Rectal smooth muscle tissue (tissue), 1 donor: ENCODE results near the gene NREP.
A peak's percentile ranks its signal among the peaks of the same experiment; 100 is the strongest.

Experiments used
- H3K27ac ChIP-seq: one replicate; pipeline ENCODE4 v1.7.0; 2013; ENCODE audit warnings: low read depth, low read length, inconsistent platforms
- H3K27me3 ChIP-seq: one replicate; pipeline ENCODE4 v1.7.0; 2013; ENCODE audit warnings: low read length; ENCODE audit not compliant: control insufficient read depth, insufficient read depth
- H3K36me3 ChIP-seq: one replicate; pipeline ENCODE4 v1.7.0; 2013; ENCODE audit warnings: low read length; ENCODE audit not compliant: control insufficient read depth, insufficient read depth
- H3K4me1 ChIP-seq: one replicate; pipeline ENCODE4 v1.7.0; 2013; ENCODE audit warnings: low read length; ENCODE audit not compliant: control insufficient read depth, insufficient read depth
- H3K4me3 ChIP-seq: one replicate; pipeline ENCODE4 v1.7.0; 2013; ENCODE audit warnings: low read length
- H3K9ac ChIP-seq: one replicate; pipeline ENCODE4 v1.7.0; 2013; ENCODE audit warnings: low read length

NREP gene, protein sequence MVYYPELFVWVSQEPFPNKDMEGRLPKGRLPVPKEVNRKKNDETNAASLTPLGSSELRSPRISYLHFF

DNA sequence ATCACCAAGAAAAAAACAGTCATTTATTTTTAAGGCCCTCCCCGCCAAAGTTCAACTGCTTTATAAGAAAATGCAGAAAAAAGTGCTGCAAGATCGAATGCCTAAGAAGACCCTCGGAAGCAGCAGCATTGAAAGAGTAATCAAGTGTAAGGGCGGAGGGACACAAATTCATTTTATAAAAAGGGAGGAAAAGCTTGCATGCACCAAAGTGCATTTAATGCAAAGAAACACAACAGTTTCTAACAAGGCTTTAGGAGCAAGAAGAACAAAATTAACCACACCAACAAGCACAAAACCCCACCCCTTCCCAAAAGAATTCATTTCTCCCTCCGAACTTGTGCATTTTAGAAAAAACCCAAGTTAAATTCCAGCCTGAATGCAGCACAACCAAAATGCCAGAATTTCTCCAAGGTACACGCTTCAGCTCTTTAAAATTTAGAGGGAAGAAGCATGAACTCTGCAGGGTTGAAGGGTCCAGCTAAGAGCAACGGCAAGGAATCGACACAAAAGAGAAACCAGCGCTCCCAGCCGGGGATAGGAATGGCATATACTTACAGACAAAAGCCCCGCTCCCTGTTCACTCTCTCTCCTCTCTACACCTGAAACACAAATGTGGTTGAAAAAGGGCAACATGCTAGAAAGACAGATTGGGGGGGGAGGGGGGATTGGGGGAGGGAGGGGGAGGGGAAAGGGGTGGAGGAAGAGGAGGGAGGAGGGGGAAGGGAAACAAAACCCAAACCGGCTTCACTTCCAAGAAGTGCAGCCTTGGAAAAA lies at the start of gene NREP:
NREP (minus strand) TSS at position 614 of the 774 bp plus-strand sequence. CDS start 1,422 bp downstream, outside the sequence.
- H3K36me3 ChIP-seq = no peaks in the 10 kb centered on the region
- peaks cover 10% of the 10 kb centered on the region for H3K4me1 ChIP-seq
- peak within 1 kb of the TSS; percentile 70 for H3K4me3 ChIP-seq
- H3K27me3 ChIP-seq = no peaks in the 10 kb centered on the region
- peak within 1 kb of the TSS; percentile 86 for H3K27ac ChIP-seq
- H3K9ac ChIP-seq = peak within 1 kb of the TSS; percentile 57

DNA sequence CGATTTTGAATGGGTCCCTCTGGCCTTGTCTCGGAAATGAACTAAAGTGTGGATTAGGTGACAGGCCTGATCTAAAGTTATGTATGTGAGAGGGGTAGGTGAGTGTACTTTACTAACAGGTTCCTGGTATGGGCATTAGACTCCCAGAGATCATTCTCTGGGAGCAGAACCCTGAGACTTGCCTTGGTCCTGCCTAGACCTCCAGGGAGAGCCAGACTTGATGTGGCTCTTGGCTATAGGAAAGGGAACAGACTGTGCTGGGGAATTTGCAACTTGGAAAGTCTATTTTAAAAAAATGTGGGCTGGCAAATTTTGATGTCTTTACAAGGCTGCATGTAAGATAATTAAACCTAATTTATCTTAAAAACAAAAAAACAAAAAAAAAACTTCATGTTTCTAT lies 49.8 kb upstream of the NREP start:
- Histone ChIP-seq H3K27ac (no peak overlapping the region), H3K27me3 (no peaks in the 10 kb centered on the region), H3K9ac (no peak overlapping the region), H3K4me1 (no peaks in the 10 kb centered on the region), H3K36me3 (no peaks in the 10 kb centered on the region), H3K4me3 (no peak overlapping the region)

- H3K27me3 ChIP-seq = no peaks in the 10 kb centered on the region
- no peaks in the 10 kb centered on the region for H3K4me1 ChIP-seq
- no peaks in the 10 kb centered on the region for H3K36me3 ChIP-seq
- H3K27ac ChIP-seq = no peak overlapping the region
- no peak overlapping the region for H3K9ac ChIP-seq
- H3K4me3 ChIP-seq = no peak overlapping the region
Measured at GRCh38 chr5:111806156-111806555, 49.2 kb upstream of the NREP start.

DNA sequence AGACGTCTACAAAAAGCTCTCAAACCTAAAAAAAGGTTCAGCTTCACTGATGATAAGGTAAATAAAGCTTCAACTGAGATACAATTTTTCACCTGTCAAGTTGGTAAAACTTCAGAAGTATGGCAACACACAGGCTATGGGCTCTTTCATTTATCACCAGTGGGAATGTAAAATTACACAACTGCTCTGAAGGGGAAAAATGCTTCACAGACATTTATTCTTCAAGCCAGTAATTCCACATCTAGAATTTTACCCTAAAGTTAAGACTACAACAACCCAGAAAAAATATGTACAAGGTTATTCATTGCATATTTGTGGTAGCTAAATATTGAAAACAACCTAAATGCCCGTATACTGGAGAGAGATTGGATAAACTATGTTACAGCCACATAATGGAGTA lies 48.1 kb upstream of the NREP start:
- Histone ChIP-seq H3K36me3 (no peaks in the 10 kb centered on the region), H3K4me3 (no peak overlapping the region), H3K4me1 (no peaks in the 10 kb centered on the region)

DNA sequence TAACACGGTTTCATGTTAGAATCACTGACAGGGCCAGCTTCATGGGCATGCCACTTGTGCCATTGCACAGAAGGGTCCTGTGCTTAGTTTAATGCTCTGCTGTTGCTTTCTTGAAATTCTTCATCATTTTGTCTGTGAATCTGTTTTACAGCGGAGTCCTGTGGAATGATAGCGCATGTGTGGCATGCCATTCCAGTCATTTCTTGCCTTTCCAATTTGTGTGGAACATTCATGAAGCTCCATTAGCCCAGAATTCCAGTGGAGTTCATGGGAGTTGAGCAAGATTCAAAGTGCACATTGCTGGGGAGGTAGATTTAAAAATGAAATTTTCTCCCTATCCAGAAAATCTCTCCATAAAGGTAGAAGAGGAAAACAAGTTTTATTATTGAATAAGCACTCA lies 43.4 kb upstream of the NREP start:
- H3K9ac ChIP-seq = no peak overlapping the region
- no peaks in the 10 kb centered on the region for H3K36me3 ChIP-seq
- H3K27ac ChIP-seq = no peak overlapping the region
- H3K4me3 ChIP-seq = no peak overlapping the region
- H3K27me3 ChIP-seq = no peaks in the 10 kb centered on the region
- H3K4me1 ChIP-seq = no peaks in the 10 kb centered on the region

More for the DNA sequence above, 48.1 kb upstream of the NREP start:
- no peaks in the 10 kb centered on the region for H3K27me3 ChIP-seq
- no peak overlapping the region for H3K27ac ChIP-seq
- no peak overlapping the region for H3K9ac ChIP-seq

GRCh38 chr5:111795142-111795541 lies 38.1 kb upstream of the NREP start:
- Histone ChIP-seq H3K27me3 (no peaks in the 10 kb centered on the region), H3K9ac (no peak overlapping the region), H3K4me3 (no peak overlapping the region)

GRCh38 chr5:111792471-111793058 lies 35.6 kb upstream of the NREP start:
- no peaks in the 10 kb centered on the region for H3K27me3 ChIP-seq
- H3K9ac ChIP-seq = no peak overlapping the region
- H3K36me3 ChIP-seq = no peaks in the 10 kb centered on the region
- no peak overlapping the region for H3K4me3 ChIP-seq
- H3K4me1 ChIP-seq = no peaks in the 10 kb centered on the region
- H3K27ac ChIP-seq = no peak overlapping the region

More at GRCh38 chr5:111795142-111795541, 38.1 kb upstream of the NREP start:
- no peaks in the 10 kb centered on the region for H3K36me3 ChIP-seq
- no peak overlapping the region for H3K27ac ChIP-seq
- H3K4me1 ChIP-seq = no peaks in the 10 kb centered on the region

- H3K36me3 ChIP-seq = no peaks in the 10 kb centered on the region
- no peaks in the 10 kb centered on the region for H3K27me3 ChIP-seq
- H3K27ac ChIP-seq = no peak overlapping the region
- no peaks in the 10 kb centered on the region for H3K4me1 ChIP-seq
- H3K9ac ChIP-seq = no peak overlapping the region
- no peak overlapping the region for H3K4me3 ChIP-seq
Measured at GRCh38 chr5:111790295-111790694, 33.3 kb upstream of the NREP start.

GRCh38 chr5:111787006-111787405 lies 30.0 kb upstream of the NREP start:
- no peaks in the 10 kb centered on the region for H3K4me1 ChIP-seq
- no peak overlapping the region for H3K9ac ChIP-seq

DNA sequence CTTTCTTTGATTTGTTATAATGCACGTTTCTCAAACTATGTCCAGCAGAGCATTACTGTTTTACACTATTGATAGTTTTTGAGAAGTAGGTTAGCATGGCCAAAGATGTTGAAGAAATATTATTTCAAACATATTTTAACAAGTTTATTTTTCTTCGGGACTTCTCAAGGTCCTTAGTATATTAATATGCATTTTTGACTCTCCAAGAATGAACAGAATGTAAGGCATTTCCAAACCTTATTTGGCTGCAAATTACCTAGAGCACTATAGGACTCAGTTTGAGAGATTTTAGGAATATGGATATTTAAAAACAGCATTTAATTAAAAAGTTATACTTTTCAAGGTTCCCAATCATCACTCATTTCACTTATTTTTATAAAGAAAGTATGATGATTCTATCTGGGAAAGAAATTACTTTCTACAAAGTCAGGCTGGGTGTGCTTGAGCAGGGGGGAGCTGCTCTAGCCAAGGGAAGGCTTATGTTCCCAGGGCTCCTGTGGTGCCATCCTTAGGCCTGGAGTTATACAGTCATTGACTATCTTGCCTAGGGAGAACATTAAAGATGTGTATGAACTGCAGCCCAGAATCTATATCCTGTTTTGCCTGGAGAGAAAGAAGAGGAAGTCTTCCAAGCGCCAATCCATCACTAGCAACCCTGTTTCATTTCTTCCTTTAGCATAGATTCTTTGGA lies 27.6 kb upstream of the NREP start:
- H3K27me3 ChIP-seq = no peaks in the 10 kb centered on the region
- H3K36me3 ChIP-seq = no peaks in the 10 kb centered on the region
- no peak overlapping the region for H3K4me3 ChIP-seq
- H3K4me1 ChIP-seq = no peaks in the 10 kb centered on the region
- H3K9ac ChIP-seq = no peak overlapping the region
- H3K27ac ChIP-seq = no peak overlapping the region

More at GRCh38 chr5:111787006-111787405, 30.0 kb upstream of the NREP start:
- Histone ChIP-seq H3K36me3 (no peaks in the 10 kb centered on the region), H3K27me3 (no peaks in the 10 kb centered on the region), H3K27ac (no peak overlapping the region), H3K4me3 (no peak overlapping the region)

GRCh38 chr5:111783537-111783936 lies 26.5 kb upstream of the NREP start:
- Histone ChIP-seq H3K36me3 (no peaks in the 10 kb centered on the region), H3K27me3 (no peaks in the 10 kb centered on the region), H3K9ac (no peak overlapping the region), H3K4me3 (no peak overlapping the region), H3K27ac (no peak overlapping the region), H3K4me1 (no peaks in the 10 kb centered on the region)

- Histone ChIP-seq H3K9ac (no peak overlapping the region), H3K27me3 (no peaks in the 10 kb centered on the region), H3K4me3 (no peak overlapping the region), H3K36me3 (no peaks in the 10 kb centered on the region), H3K27ac (no peak overlapping the region), H3K4me1 (no peaks in the 10 kb centered on the region)
Measured at GRCh38 chr5:111782216-111782615, 25.2 kb upstream of the NREP start.
